ENCODE measurements around the gene GALNT18. TPM values are rescaled to one million over a fixed set of nuclear protein-coding genes. Genes with fewer than 3 reads are reported as not detected.

GALNT18 gene
- total RNA-seq, 1 experiment from 2014 or later, result 9.2 TPM

GRCh38 chr11:11668274-11668673, 46.5 kb upstream of the GALNT18 start:
- H3K36me3 Mint-ChIP-seq (ENCODE audit: insufficient read depth, unreplicated experiment), result no peaks in the 10 kb centered on the region
- no peak overlapping the region for H3K27ac Mint-ChIP-seq (ENCODE audit: unreplicated experiment)
- H3K9me3 Mint-ChIP-seq (ENCODE audit: low read depth, unreplicated experiment), result peaks cover 3% of the 10 kb centered on the region
- peaks cover 13% of the 10 kb centered on the region for H3K4me1 Mint-ChIP-seq (ENCODE audit: low read depth, unreplicated experiment)
- H3K27me3 Mint-ChIP-seq (ENCODE audit: unreplicated experiment), result peaks cover 100% of the 10 kb centered on the region
- no TSS peak for BruUV-seq (replicated peaks)
- no peak overlapping the region for H3K4me3 Mint-ChIP-seq (ENCODE audit: low read depth, unreplicated experiment)
- CTCF ChIA-PET, result interaction anchor here (0.6 kb wide), 1 partner anchor 26 kb away, joined by 5 read pairs; no protein-coding TSS in a partner anchor
- intact Hi-C loops (cut with micrococcal nuclease; ENCODE audit: unreplicated experiment), result no loop called here
- no peak for TF ChIP-seq CTCF (IDR thresholded peaks at IDR 0.05; ENCODE audit: unreplicated experiment)
- DNase-seq, result no peak

- TF ChIP-seq CTCF (IDR thresholded peaks at IDR 0.05; ENCODE audit: unreplicated experiment), result no peak
- no peaks in the 10 kb centered on the region for H3K36me3 Mint-ChIP-seq (ENCODE audit: insufficient read depth, unreplicated experiment)
- peaks cover 3% of the 10 kb centered on the region for H3K9me3 Mint-ChIP-seq (ENCODE audit: low read depth, unreplicated experiment)
- H3K27ac Mint-ChIP-seq (ENCODE audit: unreplicated experiment), result no peak overlapping the region
- H3K27me3 Mint-ChIP-seq (ENCODE audit: unreplicated experiment), result peaks cover 99% of the 10 kb centered on the region
- no peak for DNase-seq
- BruUV-seq (replicated peaks), result no TSS peak
- peaks cover 3% of the 10 kb centered on the region for H3K4me1 Mint-ChIP-seq (ENCODE audit: low read depth, unreplicated experiment)
- intact Hi-C loops (cut with micrococcal nuclease; ENCODE audit: unreplicated experiment), result no loop called here
- CTCF ChIA-PET, result no interaction called here
- H3K4me3 Mint-ChIP-seq (ENCODE audit: low read depth, unreplicated experiment), result no peak overlapping the region
Observed at GRCh38 chr11:11667056-11667455, 45.3 kb upstream of the GALNT18 start.

GRCh38 chr11:11665407-11665806, 43.6 kb upstream of the GALNT18 start:
- Mint-ChIP-seq H3K4me3 (ENCODE audit: low read depth, unreplicated experiment) (no peak overlapping the region), H3K27ac (ENCODE audit: unreplicated experiment) (no peak overlapping the region), H3K9me3 (ENCODE audit: low read depth, unreplicated experiment) (peaks cover 3% of the 10 kb centered on the region), H3K36me3 (ENCODE audit: insufficient read depth, unreplicated experiment) (no peaks in the 10 kb centered on the region), H3K27me3 (ENCODE audit: unreplicated experiment) (peaks cover 99% of the 10 kb centered on the region), H3K4me1 (ENCODE audit: low read depth, unreplicated experiment) (no peaks in the 10 kb centered on the region)
- CTCF ChIA-PET, result no interaction called here
- no peak for TF ChIP-seq CTCF (IDR thresholded peaks at IDR 0.05; ENCODE audit: unreplicated experiment)
- no TSS peak for BruUV-seq (replicated peaks)
- DNase-seq, result no peak
- intact Hi-C loops (cut with micrococcal nuclease; ENCODE audit: unreplicated experiment), result no loop called here

DNA sequence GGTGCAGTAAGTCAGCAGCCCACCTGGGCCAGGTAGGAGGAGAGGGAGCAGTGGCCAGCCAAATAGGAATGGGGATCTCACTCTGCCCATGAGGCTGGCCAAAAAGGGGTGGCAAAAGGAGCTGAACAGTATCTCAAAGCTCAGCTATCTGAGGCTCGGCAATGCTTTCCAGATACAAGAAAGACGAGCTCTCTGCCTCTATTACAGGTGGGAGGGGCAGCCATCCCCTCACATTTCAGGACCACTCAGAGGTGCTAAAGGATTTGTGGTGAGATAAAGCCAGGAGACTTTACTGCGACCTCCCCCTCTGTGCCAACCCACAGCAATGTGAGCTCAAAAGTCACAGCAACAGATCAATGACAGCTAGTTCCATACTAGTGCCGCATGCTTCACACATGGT, 42.1 kb upstream of the GALNT18 start:
- H3K4me3 Mint-ChIP-seq (ENCODE audit: low read depth, unreplicated experiment), result no peak overlapping the region
- TF ChIP-seq CTCF (IDR thresholded peaks at IDR 0.05; ENCODE audit: unreplicated experiment), result no peak
- CTCF ChIA-PET, result no interaction called here
- intact Hi-C loops (cut with micrococcal nuclease; ENCODE audit: unreplicated experiment), result no loop called here
- H3K36me3 Mint-ChIP-seq (ENCODE audit: insufficient read depth, unreplicated experiment), result no peaks in the 10 kb centered on the region
- no TSS peak for BruUV-seq (replicated peaks)
- peaks cover 3% of the 10 kb centered on the region for H3K9me3 Mint-ChIP-seq (ENCODE audit: low read depth, unreplicated experiment)
- no peaks in the 10 kb centered on the region for H3K4me1 Mint-ChIP-seq (ENCODE audit: low read depth, unreplicated experiment)
- H3K27me3 Mint-ChIP-seq (ENCODE audit: unreplicated experiment), result peaks cover 85% of the 10 kb centered on the region
- DNase-seq, result no peak
- H3K27ac Mint-ChIP-seq (ENCODE audit: unreplicated experiment), result no peak overlapping the region

All from Calu3 (cell line).